ENCODE results near the gene GPRASP1.

The GPRASP1 gene

GRCh38 chrX:102697494-102697893, 46.2 kb downstream of the GPRASP1 start:
- DNase-seq = no peak
